Mucosa of stomach (tissue), 1 donor: ENCODE measurements around the gene AURKB.
"Not testable (repeated sequence)": the region's sequence is repeated elsewhere in the genome, so short reads cannot be mapped to it uniquely, and the experiment has no call there.

ENCODE experiments used
- H3K27me3 ChIP-seq: one replicate; pipeline ENCODE4 v1.7.0; 2013; ENCODE audit warnings: mild to moderate bottlenecking, low read length; ENCODE audit not compliant: control insufficient read depth, insufficient read depth
- H3K36me3 ChIP-seq: one replicate; pipeline ENCODE4 v1.7.0; 2013; ENCODE audit warnings: low read length; ENCODE audit not compliant: control insufficient read depth, insufficient read depth
- H3K4me1 ChIP-seq: one replicate; pipeline ENCODE4 v1.7.0; 2013; ENCODE audit warnings: mild to moderate bottlenecking, low read length; ENCODE audit not compliant: control insufficient read depth, insufficient read depth
- H3K4me3 ChIP-seq: one replicate; pipeline ENCODE4 v1.7.0; 2013; ENCODE audit warnings: low read length
- H3K9ac ChIP-seq: one replicate; pipeline ENCODE4 v1.7.0; 2013; ENCODE audit warnings: mild to moderate bottlenecking, low read length, moderate library complexity
- H3K9me3 ChIP-seq: one replicate; pipeline ENCODE4 v1.7.0; 2013; ENCODE audit warnings: mild to moderate bottlenecking, low read length, moderate library complexity; ENCODE audit not compliant: control insufficient read depth
- donor health status: Pancreatic carcinoma.

The AURKB gene

DNA sequence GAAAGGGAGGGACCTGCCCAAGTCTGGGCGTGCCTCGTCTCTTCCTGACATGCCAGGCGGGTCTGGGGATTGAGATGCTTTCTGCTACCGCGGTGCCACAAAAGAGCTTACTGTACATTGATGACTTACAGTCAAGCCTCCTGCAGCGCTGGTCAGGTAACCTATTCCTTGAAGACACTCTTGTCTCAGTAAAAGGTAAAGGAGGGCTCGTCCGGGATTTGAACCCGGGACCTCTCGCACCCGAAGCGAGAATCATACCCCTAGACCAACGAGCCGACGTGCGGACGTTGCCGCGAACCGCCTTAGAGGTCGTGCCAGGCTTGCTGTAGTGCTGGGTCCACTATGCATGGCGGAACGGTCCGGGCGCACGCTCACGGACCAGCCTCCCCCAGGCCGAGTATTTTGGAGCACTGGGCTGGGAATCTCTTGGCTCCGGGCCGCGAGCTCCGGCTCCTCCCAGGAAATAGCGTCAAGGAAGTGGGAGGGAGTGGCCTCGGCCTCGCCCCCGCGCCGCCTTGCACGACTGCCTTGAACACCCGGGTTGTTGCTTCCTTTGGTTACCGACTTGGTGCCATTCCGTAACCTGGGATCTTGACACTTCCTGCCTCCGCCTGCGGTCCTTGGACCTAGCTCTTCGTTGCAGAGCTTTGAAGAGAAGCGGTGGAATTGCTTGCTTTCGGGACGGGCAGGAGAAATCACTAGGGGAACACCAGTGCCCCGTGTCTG lies 12.4 kb upstream of the AURKB start:
- Histone ChIP-seq H3K9me3 (no peaks in the 10 kb centered on the region), H3K27me3 (no peaks in the 10 kb centered on the region), H3K36me3 (peaks cover under 1% of the 10 kb centered on the region), H3K9ac (peak overlapping the region; percentile 91), H3K4me1 (peaks cover 9% of the 10 kb centered on the region), H3K4me3 (peak overlapping the region; percentile 85)

DNA sequence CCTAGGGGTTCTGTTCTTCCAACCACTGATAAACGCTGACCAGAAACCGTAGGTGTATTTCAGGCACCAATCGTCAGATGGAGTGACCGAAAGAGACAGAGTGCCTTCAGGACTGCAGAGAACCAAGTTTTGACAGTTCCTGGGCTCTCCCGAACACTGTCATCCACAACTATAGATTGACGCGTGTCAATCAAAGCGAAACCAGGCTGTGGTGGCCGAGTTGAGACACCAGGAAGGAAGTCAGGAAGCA lies 11.9 kb upstream of the AURKB start:
- H3K9ac ChIP-seq: peak overlapping the region; percentile 91
- no peaks in the 10 kb centered on the region for H3K27me3 ChIP-seq
- H3K4me3 ChIP-seq: peak overlapping the region; percentile 85
- H3K36me3 ChIP-seq: no peaks in the 10 kb centered on the region
- H3K9me3 ChIP-seq: no peaks in the 10 kb centered on the region
- peaks cover 9% of the 10 kb centered on the region for H3K4me1 ChIP-seq

DNA sequence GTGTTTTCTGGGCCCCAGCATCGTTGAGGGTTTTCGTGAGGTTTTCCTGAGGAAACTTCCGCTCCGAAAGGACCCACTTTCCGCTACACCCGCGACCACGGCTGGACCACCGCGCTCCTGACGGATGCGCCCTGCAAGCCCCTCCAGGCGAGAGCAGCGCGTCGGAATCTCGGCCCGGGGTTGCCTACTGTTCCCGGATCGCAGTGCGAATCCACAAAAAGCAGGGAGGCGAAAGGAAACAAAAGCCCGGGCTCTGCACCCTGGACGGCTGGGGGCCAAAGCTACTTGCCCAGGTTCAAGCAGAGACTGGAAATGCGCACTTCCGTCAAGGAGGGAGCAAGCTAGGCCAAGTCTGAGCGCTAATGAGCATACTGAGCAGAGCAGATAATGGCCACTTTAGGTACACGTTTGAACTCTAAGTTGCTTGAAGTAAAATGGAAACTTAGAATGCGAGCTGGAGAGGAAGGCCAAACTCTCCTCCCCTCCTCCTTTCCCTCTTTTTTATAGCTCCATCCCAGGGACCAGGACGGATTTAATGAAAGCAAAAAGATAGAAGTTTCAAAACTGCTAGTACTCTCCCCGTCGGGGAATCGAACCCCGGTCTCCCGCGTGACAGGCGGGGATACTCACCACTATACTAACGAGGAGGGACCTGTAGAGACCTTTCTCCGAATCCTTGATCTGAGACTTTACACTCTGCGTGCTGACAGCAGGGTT lies 11.4 kb upstream of the AURKB start:
- Histone ChIP-seq H3K9ac (peak overlapping the region; percentile 91), H3K9me3 (no peaks in the 10 kb centered on the region), H3K4me3 (peak overlapping the region; percentile 85), H3K4me1 (peaks cover 9% of the 10 kb centered on the region), H3K36me3 (no peaks in the 10 kb centered on the region), H3K27me3 (no peaks in the 10 kb centered on the region)

DNA sequence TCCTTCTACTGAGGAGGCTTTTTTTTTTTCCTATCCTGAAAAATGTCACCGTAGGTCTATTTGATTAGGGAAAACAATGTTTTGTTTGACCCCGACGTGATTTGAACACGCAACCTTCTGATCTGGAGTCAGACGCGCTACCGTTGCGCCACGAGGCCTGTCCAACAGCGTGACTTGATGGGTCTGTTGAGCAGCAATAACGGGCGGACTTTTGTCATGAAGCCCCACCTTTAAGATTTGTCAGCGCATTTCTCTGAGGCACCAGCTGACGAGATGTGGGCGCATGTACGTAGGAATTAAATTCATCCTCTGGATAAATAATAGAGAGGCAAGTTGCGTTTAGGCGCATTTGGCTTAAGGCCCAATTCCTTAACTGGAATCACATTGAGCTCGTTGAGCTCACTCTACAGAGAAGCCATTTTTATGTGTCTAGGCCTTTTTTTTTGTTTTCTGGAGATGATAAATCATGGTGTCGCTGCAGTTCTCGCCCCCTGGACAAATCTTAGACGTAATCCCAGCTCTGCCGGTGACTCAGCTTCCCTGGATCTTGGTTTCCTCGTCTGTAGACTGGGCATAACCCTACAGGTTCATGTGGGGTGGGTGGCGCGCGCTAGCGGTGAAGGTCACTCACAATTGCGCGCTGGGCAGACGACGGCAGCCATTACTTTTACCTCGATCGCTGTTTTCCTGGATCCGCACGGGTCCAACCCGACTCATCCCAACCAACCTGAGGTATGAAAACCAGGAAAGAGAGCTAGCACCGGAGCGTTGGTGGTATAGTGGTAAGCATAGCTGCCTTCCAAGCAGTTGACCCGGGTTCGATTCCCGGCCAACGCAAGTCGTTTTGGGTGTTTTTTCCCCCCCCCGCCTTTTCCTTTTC lies 10.6 kb upstream of the AURKB start:
- H3K4me3 ChIP-seq: peak overlapping the region; percentile 85
- no peaks in the 10 kb centered on the region for H3K36me3 ChIP-seq
- H3K9ac ChIP-seq: peak overlapping the region; percentile 91
- no peaks in the 10 kb centered on the region for H3K9me3 ChIP-seq
- H3K27me3 ChIP-seq: no peaks in the 10 kb centered on the region
- peaks cover 9% of the 10 kb centered on the region for H3K4me1 ChIP-seq

DNA sequence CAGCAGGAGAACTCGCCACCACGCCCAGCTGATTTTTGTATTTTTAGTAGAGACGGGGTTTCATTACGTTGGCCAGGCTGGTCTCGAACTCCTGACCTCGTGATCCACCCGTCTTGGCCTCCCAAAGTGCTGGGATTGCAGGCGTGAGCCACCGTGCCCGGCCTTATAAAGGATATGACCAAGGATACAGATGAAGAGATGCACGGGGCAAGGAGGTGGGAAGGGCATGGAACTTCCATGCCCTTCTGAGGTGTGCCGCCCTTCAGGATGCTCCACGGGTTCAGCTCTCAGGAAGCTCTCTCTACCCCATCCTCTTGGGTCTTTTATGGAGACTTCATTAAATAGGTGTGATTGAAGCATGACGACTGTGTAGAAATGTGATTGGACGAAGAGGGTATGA lies 3.6 kb upstream of the AURKB start:
- not testable (repeated sequence) for H3K27me3 ChIP-seq, H3K4me3 ChIP-seq, H3K36me3 ChIP-seq, H3K9ac ChIP-seq, H3K9me3 ChIP-seq
- H3K4me1 ChIP-seq: peaks cover 13% of the 10 kb centered on the region

DNA sequence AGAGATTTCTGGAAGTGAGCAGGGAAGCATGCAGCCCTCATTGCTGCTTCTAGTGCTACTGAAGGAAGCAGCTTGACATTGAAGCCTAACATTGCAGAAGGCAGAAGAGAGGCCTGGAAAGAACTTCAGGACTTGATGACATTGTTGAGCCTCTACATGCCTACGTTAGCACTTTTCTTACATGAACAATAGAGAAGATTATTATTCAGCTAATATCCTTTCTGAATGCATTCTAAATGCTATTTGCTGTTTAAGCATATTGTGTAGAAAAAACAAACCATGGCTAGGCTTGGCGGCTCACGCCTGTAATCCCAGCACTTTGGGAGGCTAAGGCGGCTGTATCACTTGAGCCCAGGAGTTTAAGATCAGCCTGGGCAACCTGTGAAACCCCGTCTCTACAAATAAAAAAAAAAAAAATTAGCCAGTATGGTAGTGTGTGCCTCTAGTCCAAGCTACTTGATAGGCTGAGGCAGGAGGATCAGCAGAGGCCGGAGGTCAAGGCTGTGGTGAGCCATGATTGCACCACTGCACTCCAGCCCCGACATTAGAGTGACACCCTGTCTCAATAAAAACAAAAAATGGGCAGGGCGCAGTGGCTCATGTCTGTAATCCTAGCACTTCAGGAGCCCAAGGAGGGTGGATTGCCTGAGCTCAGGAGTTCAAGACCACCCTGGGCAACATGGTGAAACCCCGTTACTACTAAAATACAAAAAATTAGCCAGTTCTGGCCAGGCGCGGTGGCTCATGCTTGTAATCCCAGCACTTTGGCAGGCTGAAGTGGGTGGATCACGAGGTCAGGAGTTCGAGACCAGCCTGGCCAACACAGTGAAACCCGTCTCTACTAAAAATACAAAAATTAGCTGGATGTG lies 2.2 kb upstream of the AURKB start:
- H3K4me1 ChIP-seq: peaks cover 13% of the 10 kb centered on the region
- H3K9ac ChIP-seq: no peak overlapping the region
- no peak overlapping the region for H3K4me3 ChIP-seq
- no peaks in the 10 kb centered on the region for H3K27me3 ChIP-seq
- H3K36me3 ChIP-seq: no peaks in the 10 kb centered on the region
- no peaks in the 10 kb centered on the region for H3K9me3 ChIP-seq

DNA sequence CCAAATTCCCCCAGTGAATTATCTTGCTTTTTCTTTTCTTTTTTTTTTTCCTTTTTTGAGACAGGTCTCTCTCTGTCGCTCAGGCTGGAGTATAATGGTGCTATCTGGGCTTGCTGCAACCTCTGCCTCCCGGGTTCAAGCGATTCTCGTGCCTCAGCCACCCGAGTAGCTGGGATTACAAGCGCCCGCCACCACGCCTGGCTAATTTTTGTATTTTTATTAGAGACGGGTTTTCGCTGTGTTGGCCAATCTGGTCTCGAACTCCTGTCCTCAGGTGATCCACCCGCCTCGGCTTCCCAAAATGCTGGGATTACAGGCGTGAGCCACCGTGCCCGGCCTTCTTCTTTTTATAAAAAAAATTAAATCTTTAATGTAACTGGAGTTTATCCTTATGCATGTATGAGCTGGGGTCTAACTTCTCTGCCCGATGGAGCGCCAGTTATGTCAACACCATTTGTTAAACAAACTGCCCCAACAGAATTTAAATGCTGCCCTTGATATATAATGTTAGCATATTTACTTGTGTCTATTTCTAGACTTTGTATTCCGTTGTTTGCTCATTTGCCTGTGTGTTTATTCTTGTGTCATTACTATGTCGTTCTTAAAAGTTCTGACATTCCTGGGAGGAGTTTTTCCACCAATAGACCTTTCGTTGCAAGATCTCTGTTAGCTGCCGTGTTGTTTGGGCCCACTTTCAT lies 535 bp upstream of the AURKB start:
- no peaks in the 10 kb centered on the region for H3K27me3 ChIP-seq
- H3K9me3 ChIP-seq: no peaks in the 10 kb centered on the region
- peak overlapping the region; percentile 87 for H3K4me3 ChIP-seq
- H3K9ac ChIP-seq: peak overlapping the region; percentile 76
- H3K4me1 ChIP-seq: peaks cover 13% of the 10 kb centered on the region
- no peaks in the 10 kb centered on the region for H3K36me3 ChIP-seq

DNA sequence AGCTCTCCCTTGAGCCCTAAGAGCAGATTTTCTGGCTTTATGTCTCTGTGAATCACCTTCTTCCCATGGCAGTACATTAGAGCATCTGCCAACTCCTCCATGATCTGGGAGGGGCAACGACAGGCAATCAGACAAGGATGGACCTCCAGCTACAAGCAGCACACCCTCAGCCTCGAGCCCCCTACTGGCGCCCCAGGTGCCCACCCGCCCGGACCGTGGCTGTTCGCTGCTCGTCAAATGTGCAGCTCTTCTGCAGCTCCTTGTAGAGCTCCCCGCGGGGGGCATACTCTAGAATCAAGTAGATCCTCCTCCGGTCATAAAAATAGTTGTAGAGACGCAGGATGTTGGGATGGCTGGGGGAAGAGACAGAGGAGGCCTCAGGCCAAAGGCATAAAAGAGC lies 3.8 kb downstream of the AURKB start:
- H3K4me3 ChIP-seq: no peak overlapping the region
- peaks cover 13% of the 10 kb centered on the region for H3K4me1 ChIP-seq
- no peaks in the 10 kb centered on the region for H3K27me3 ChIP-seq
- H3K9ac ChIP-seq: no peak overlapping the region
- H3K36me3 ChIP-seq: no peaks in the 10 kb centered on the region
- H3K9me3 ChIP-seq: no peaks in the 10 kb centered on the region

DNA sequence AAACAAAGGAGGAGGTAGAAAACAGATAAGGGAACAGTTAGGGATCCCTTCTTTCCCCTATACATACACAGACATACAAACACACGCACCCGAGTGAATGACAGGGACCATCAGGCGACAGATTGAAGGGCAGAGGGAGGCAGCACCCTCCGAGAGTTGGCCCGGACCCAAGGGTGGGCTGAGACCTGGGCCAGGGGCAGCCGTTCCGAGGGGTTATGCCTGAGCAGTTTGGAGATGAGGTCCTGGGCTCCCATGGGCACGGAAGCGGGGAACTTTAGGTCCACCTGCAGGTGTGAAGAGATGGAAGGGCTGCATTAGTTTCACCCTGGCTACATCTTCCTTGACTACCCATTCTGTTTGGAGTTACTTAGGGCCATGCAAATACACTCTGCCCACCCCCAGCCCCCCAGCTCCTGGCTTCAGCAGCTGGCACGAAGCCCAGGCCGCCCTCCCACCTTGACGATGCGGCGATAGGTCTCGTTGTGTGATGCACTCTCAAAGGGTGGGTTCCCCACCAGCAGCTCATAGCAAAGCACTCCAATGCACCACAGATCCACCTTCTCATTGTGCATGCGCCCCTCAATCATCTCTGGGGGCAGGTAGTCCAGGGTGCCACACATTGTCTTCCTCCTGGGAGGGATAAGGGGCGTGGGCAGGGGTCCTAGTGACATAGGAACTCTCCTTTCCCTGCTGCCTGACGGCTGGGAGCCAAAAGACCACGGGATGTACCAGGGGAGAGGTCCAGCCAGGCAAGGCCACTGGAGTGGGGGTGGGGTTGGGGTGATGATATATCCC lies 5.4 kb downstream of the AURKB start:
- H3K9me3 ChIP-seq: no peaks in the 10 kb centered on the region
- no peak overlapping the region for H3K9ac ChIP-seq
- H3K36me3 ChIP-seq: no peaks in the 10 kb centered on the region
- no peak overlapping the region for H3K4me3 ChIP-seq
- H3K27me3 ChIP-seq: no peaks in the 10 kb centered on the region
- peaks cover 2% of the 10 kb centered on the region for H3K4me1 ChIP-seq

DNA sequence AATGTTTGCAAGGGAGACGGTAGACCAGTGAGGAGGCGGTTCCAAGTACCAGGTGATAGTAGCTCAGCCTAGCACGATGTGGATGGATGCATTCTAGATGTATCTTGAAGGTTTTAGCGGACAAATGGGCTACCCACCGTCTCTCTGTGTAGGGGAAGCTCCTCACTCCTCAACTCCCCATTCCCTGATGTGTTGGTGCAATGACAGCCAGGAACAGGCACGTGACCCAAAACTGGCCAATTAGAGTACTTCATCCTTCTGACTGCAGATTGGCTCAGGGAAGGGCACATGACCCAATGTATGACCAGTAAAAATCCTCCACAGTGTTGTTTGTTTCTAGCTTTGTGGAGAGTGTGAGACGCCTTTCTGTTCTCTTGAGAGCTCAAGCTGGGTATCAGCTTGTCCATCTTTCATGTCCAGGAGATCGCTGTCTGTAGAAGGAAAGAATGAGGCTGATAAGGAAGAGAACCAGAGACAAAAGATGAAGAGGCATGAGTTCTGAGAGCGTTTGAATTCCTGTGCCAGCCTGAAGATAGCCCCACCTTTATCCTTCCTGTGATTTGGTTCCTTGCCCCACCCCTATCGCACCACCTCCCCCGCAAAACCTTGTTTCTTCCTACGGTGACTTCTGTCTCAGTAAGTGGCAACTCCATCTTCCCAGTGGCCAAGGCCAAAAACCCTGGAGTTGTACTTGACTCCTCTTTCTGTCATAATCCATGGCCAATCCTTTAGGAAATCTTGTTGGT lies 18.1 kb downstream of the AURKB start:
- H3K9ac ChIP-seq: peak overlapping the region; percentile 29
- no peaks in the 10 kb centered on the region for H3K27me3 ChIP-seq
- H3K4me1 ChIP-seq: peaks cover 29% of the 10 kb centered on the region
- no peaks in the 10 kb centered on the region for H3K36me3 ChIP-seq
- no peak overlapping the region for H3K4me3 ChIP-seq
- H3K9me3 ChIP-seq: no peaks in the 10 kb centered on the region
